GM19238 (cell line): Measurements from ENCODE around the gene RCN2.
A peak's percentile ranks its signal among the peaks of the same experiment; 100 is the strongest.
"Not testable (repeated sequence)": the region's sequence is repeated elsewhere in the genome, so short reads cannot be mapped to it uniquely, and the experiment has no call there.

Experiments
- DNase-seq: peaks from one replicate; pipeline ENCODE4 v3.0.0; 2011; ENCODE audit warnings: low spot score; ENCODE audit not compliant: insufficient read length

The RCN2 gene

DNA sequence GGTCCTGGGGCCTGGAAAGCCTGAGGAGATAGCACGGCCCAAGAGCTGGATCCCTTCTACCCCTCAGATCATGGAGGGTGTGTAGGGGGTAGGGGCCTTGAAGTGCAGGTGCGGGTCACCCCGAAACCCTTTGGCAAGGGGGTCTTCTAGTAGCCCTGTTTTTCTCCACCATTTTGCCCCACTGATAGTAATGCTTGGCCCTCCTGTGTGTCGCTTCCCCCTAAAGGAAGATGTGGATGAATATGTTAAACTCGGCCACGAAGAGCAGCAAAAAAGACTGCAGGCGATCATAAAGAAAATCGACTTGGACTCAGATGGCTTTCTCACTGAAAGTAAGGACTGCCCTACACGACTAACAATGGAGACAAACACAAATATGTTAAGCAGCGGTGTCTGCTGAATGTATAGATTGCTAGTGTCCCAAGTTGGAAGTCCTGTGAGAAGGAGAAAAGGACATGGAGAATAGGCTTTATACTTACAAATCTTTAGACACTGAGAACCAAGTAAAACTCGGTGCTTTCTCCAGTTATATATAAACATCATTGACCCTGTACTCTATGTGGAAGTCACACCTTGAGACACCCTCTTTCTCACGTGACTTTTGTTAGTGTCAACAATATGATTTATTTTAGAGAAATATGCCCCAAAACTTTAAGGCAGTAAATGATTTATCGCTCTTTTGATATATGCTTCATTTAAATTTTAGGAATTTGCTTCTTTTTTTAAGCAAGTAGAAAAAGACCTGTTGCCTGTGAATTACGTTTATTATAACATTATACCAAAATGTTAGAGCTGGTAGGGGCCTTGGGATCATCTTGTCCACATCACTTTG lies 802 bp downstream of the RCN2 start:
- no peak for DNase-seq

- DNase-seq: peak; percentile 15
Observed at GRCh38 chr15:76935620-76936019, 4.1 kb downstream of the RCN2 start.

GRCh38 chr15:76936671-76937070 lies 5.1 kb downstream of the RCN2 start:
- no peak for DNase-seq

GRCh38 chr15:76938752-76939151 lies 7.2 kb downstream of the RCN2 start:
- DNase-seq: no peak

- no peak for DNase-seq
Observed at GRCh38 chr15:76939715-76940114, 8.2 kb downstream of the RCN2 start.

DNA sequence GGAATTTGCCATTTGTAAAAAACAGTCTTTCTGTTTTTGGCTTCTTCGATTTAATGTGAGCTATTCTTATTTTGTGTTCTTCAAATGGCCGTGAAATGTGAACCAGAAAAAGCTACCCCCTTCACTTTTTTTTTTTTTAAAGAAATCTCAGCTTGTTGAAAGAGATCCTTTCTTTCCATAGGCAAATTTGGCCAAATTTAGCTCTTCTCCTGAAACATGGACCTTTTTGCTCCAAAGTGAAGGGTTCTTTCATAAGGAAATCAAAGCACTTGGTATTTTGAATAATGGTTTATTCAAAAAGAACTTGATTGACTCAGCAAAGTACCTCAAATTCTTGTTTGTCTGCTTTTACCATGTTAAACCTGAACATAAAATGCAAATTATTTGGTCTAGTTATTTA lies 10.1 kb downstream of the RCN2 start:
- DNase-seq: no peak

GRCh38 chr15:76942331-76942730 lies 10.8 kb downstream of the RCN2 start:
- DNase-seq: no peak

- no peak for DNase-seq
Observed at GRCh38 chr15:76945494-76946093, 14.0 kb downstream of the RCN2 start.

DNA sequence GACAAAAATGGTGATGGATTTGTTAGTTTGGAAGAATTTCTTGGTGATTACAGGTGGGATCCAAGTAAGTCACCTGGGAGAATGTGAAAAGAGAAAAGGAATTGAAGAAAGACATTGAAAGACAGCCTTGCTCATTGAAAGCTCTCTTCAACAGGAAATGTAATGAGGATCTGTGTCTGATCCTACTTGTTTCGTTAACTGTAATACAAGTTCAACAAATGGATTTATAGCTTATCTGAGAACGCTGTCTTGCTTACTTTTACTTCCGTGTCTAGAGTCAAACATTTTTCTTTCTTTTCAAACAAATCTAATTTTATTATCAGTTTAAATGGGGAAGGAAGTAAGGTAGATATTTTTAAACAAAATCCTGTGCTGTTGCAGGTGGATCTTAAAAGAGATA lies 15.9 kb downstream of the RCN2 start:
- no peak for DNase-seq

DNA sequence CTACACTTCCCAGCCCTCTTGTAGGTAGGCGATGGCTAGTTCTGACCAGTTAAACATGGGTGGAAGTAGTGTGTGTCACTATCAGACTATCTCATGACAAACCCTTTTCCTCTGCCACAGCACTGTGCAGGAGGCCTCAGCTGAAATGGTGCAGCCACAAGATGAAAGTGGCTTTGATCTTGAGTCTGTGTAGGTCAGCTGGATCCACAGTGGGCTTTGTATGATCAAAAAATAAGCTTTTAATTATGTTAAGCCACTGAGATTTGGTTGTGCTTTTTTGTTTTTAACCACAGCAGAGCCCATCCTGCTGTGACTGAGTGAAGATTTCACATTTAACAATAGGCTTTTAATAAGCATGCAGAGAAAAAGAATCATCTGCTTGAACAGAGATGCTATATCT lies 19.7 kb downstream of the RCN2 start:
- no peak for DNase-seq

DNA sequence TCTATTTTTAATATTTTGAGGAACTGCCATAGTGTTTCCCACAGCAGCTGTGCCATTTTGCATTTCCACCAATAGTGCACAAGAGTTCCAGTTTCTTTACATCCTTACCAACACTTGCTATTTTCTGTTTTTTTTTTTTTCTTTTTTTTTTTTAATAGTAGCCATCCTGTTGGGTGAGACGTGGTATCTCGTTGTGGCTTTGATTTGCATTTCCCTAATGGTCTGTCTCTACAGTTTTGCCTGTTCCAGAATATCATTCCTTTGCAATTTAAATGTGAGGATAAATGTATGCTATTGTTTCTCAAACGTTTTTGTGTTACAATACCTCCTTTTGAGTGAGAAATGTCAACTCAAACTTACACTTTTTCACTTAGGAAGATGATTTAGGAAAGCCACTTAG lies 22.4 kb downstream of the RCN2 start:
- DNase-seq: no peak

- DNase-seq: no peak
Observed at GRCh38 chr15:76954744-76955143, 23.2 kb downstream of the RCN2 start.

GRCh38 chr15:76961268-76962011 lies 29.9 kb downstream of the RCN2 start:
- DNase-seq: no peak

DNA sequence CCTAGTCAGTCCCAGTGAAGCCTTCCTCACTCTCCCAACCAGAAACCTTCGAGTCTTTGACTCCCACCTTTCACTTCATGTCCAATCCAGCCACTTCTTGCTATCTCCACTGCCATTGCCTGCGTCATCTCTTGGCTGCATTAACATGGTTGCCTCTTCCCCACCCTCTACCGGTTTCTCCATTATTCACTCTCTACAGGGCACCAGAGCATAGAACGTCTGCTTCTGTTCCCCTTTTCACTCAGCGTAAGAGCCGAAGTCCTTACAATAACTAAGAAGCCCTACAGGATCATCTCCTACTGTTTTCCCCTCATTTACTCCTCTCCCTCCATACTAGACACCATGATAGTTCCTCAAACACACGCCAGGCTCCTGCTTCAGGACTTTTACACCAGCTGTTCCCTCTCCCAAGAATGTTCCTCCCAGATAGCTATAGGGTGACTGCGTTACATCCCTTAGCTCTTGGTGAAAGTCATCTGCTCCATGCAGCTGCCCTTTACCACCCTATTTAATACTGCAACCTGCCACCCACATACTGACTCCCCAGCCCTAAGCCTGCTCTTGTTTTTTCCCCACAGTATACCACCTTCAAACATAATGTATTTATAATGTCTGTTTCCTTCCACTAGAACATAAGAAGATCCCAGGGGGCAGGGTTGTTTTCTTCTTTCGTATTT lies 30.9 kb downstream of the RCN2 start:
- no peak for DNase-seq

- DNase-seq: no peak
Observed at GRCh38 chr15:76963596-76963995, 32.0 kb downstream of the RCN2 start.

- no peak for DNase-seq
Observed at GRCh38 chr15:76964157-76964556, 32.6 kb downstream of the RCN2 start.

- not testable (repeated sequence) for DNase-seq
Observed at GRCh38 chr15:76966051-76966450, 34.5 kb downstream of the RCN2 start.

- DNase-seq: no peak
Observed at GRCh38 chr15:76967067-76967466, 35.5 kb downstream of the RCN2 start.

GRCh38 chr15:76968306-76968705 lies 36.8 kb downstream of the RCN2 start:
- DNase-seq: no peak

DNA sequence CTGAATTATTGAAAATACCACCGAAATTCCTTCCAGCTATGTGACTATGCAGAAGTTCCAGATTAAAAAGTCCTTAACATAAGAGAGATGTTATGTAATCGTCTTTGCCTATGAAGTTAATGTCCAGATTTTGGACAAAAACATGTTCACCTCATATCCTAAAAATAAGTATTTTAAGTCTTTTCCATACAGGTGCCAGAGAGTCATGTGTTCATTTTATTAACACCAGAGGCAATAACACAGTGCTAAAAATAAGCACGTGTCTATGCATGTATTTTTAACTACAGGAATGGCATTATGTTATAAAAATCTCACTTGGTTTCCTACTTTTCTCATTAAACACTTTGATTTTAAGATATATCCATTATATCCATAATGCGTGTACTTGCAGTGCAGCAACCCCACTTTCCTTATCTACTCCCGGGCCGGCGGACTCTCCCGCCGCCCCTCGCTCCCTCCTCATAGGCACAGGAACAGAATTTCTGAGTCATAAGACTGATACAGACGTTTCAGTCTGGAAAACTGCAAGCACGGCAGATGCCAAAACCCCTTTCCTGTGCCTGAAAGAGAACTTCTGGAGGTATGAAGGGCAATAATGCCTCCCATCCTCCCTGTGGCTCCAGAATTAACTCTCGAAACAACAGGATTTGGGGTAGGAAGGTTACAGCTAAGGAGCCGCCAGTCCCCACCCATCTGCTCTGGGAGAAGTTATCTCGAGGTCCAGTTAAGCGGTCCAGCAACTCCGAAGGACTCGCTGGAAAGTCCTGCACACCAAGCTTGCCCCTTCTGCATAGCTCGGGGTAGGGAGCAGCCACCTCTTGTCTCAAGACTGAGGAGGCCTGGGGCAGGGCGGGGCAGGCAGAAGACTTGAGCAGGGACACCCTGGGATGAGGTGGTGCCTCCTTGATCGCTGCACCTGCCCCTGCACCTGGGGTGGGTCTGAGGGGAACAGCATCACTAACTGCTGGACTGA lies 41.1 kb downstream of the RCN2 start:
- DNase-seq: no peak

DNA sequence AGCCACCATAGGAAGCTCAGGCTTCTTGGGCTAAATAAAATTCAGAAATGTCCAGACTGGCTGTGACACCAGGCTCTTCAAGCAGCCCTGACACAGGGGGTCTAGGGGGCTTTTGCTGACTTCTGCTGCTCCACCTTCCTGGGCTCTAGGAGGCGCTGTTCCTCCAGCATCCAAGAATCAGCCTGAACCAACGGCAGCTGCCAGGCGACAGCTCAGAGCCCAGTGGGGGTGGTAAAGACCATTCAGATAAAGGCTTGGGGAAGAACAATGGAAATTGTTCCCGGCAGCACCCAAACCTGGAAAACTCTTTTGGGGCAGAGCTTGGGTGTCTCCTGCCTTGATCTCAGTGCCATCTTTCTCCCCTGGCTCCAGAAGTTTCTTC lies 41.8 kb downstream of the RCN2 start:
- peak; percentile 40 for DNase-seq
